ENCODE results near the gene SMPD1. TPM values are rescaled to one million over a fixed set of nuclear protein-coding genes. Genes with fewer than 3 reads are reported as not detected.

The SMPD1 gene
- total and polyA plus RNA-seq, 2 donors, result 9.5 to 33.8 TPM

GRCh38 chr11:6397156-6397555 lies 6.9 kb downstream of the SMPD1 start:
- 40% methylated on average over 1 of the region's 1 CpG for WGBS
- Histone ChIP-seq H3K36me3 (ENCODE audit: insufficient read depth) (no peaks in the 10 kb centered on the region), H3K4me1 (ENCODE audit: insufficient read depth) (no peaks in the 10 kb centered on the region), H3K4me3 (ENCODE audit: low read depth, low read length) (no peak overlapping the region), H3K27ac (ENCODE audit: low read depth) (no peak overlapping the region)
- DNase-seq (ENCODE audit: extremely low spot score), result no peak

GRCh38 chr11:6397636-6398035 lies 7.4 kb downstream of the SMPD1 start:
- 30% methylated on average over 3 of the region's 3 CpGs for WGBS
- H3K4me1 ChIP-seq (ENCODE audit: insufficient read depth), result no peaks in the 10 kb centered on the region
- H3K36me3 ChIP-seq (ENCODE audit: insufficient read depth), result no peaks in the 10 kb centered on the region
- DNase-seq (ENCODE audit: extremely low spot score), result no peak
- no peak overlapping the region for H3K27ac ChIP-seq (ENCODE audit: low read depth)
- H3K4me3 ChIP-seq (ENCODE audit: low read depth, low read length), result no peak overlapping the region

DNA sequence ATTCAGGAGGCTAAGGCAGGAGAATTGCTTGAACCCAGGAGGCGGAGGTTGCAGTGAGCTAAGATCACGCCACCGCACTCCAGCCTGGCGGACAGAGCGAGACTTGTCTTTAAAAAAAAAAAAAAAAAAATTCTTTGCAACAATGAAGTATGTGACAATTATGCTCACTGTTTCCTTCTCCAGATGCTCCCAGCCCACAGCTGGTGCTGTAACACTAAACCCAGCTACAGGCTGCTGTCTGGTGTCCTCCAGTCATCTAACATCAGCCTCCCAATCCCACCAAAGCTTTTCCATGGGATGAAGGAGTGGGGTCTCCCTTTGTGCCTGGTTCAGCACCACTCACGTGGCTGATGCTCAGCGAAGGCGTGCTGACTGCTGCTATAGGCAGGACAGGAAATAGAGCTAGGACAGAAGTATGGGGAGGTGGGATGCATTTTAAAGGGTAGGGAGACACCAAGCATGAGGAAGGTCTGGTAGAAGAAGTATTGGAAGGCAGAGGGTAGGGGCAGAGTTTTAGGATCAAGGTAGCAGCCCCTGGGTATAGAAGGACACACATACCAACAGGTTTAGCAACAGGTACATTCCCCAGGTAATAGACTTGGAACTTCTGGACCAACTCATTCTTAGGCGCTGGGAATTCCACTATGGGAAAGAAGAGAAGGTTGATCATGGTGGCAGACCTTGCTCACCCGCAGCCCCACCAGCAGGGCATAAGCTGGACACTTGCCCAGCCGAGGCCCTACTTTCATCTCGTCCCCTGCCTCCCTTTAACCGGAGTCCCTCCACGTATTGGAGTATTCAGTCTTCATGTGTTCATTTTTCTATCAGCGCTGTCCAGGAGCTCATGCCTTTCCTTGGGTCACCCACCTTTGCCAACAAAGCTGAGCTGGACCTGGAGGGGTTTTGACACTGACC lies 10.4 kb downstream of the SMPD1 start:
- Histone ChIP-seq H3K4me3 (ENCODE audit: low read depth, low read length) (no peak overlapping the region), H3K36me3 (ENCODE audit: insufficient read depth) (no peaks in the 10 kb centered on the region), H3K4me1 (ENCODE audit: insufficient read depth) (no peaks in the 10 kb centered on the region), H3K27ac (ENCODE audit: low read depth) (no peak overlapping the region)
- DNase-seq (ENCODE audit: extremely low spot score), result no peak
- WGBS, result 95% methylated on average over 15 of the region's 15 CpGs

DNA sequence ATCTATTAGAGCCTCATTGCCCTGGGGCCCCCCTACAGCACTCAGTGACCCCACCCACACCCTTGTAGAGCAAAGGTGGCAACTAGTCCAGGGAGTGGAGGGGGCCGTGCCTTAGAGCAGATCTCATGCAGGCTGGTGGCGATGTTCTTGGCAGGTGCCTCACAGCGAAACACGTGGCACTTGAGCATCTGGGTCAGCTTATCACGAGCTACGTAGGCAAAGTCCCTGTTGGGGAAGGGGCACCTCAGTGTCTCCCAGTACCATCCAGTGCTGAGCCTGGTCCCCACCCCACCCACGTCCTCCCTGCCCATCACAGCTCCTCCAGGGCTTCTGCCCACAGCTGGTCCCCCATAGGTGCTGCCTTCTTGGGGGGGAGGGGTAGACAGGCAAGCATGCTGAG lies 11.2 kb downstream of the SMPD1 start:
- WGBS, result 94% methylated on average over 7 of the region's 7 CpGs
- no peak overlapping the region for H3K4me3 ChIP-seq (ENCODE audit: low read depth, low read length)
- no peaks in the 10 kb centered on the region for H3K4me1 ChIP-seq (ENCODE audit: insufficient read depth)
- DNase-seq (ENCODE audit: extremely low spot score), result no peak
- no peaks in the 10 kb centered on the region for H3K36me3 ChIP-seq (ENCODE audit: insufficient read depth)
- H3K27ac ChIP-seq (ENCODE audit: low read depth), result no peak overlapping the region

- Histone ChIP-seq H3K36me3 (ENCODE audit: insufficient read depth) (no peaks in the 10 kb centered on the region), H3K4me1 (ENCODE audit: insufficient read depth) (no peaks in the 10 kb centered on the region), H3K4me3 (ENCODE audit: low read depth, low read length) (no peak overlapping the region), H3K27ac (ENCODE audit: low read depth) (no peak overlapping the region)
- 86% methylated on average over 12 of the region's 12 CpGs for WGBS
- no peak for DNase-seq (ENCODE audit: extremely low spot score)
Observed at GRCh38 chr11:6402061-6402470, 11.8 kb downstream of the SMPD1 start.

- Histone ChIP-seq H3K4me3 (ENCODE audit: low read depth, low read length) (no peak overlapping the region), H3K36me3 (ENCODE audit: insufficient read depth) (no peaks in the 10 kb centered on the region), H3K27ac (ENCODE audit: low read depth) (no peak overlapping the region), H3K4me1 (ENCODE audit: insufficient read depth) (no peaks in the 10 kb centered on the region)
- WGBS, result 85% methylated on average over 7 of the region's 7 CpGs
- no peak for DNase-seq (ENCODE audit: extremely low spot score)
Observed at GRCh38 chr11:6402561-6402981, 12.3 kb downstream of the SMPD1 start.

GRCh38 chr11:6403539-6403938 lies 13.3 kb downstream of the SMPD1 start:
- no peak overlapping the region for H3K4me3 ChIP-seq (ENCODE audit: low read depth, low read length)
- 90% methylated on average over 8 of the region's 8 CpGs for WGBS
- no peaks in the 10 kb centered on the region for H3K36me3 ChIP-seq (ENCODE audit: insufficient read depth)
- no peak overlapping the region for H3K27ac ChIP-seq (ENCODE audit: low read depth)
- H3K4me1 ChIP-seq (ENCODE audit: insufficient read depth), result no peaks in the 10 kb centered on the region
- no peak for DNase-seq (ENCODE audit: extremely low spot score)

DNA sequence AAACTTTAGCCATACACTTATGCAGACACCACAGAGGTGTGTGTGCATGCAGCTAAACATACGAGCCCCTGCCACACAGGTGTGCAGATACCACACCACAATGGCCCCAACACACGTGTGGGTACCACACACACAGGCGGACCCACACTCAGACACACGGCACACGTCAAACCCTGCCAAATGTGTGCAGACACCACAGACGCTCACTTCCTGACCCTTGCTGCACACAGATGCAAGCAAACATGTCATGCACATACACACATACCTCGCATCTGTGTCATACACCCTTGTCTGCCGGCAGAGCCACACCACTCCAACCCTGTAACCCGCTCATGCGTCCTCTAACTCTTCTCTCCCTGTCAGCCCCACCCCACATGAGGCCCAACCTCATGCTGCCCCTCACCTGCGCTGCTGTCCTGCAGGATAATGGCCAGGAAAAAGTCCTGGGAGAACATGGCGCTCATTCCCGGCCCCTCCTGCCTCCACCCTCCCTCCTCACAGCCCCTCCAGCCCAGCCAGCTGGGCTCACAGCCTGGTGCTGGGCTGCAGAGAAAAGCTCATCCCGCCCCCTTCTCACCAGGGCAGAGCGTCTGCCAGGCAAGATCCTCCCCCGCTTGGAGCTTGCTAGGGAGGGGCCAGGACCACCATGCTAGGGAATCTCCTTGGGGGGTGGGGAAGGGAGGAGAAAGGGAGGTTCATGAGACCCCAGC lies 14.2 kb downstream of the SMPD1 start:
- H3K36me3 ChIP-seq (ENCODE audit: insufficient read depth), result no peaks in the 10 kb centered on the region
- DNase-seq (ENCODE audit: extremely low spot score), result no peak

DNA sequence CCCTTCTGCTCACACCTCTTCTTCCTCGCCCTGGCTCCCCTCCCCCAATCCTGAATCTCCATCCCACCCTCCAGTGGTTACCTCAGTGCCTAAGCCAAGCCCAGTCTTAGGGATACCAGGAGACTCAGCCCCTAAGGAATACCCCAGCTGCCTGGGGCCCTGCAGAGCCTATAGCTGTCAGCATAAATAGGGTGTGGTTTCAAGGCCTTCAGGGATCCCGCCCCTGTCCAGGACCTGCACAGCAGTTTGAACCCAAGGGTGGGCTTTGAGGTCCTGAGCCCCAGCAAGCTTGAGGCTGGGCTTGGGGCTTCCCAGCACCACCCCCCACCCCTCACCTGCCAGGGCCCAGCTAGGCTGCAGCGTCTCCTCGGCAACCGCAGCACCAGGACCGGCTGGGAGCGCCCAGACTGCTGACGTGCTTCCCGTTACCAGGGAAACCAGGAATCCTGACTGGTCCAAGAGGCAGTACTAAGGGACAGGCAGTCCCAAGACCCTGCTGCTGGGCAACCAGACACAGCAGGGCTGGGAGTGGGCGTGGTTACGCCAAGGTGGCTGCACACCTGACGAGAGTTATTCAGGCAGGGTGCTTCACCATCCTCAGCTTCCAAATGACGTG lies 14.9 kb downstream of the SMPD1 start:
- H3K36me3 ChIP-seq (ENCODE audit: insufficient read depth), result no peaks in the 10 kb centered on the region
- 59% methylated on average over 13 of the region's 13 CpGs for WGBS
- no peak overlapping the region for H3K4me3 ChIP-seq (ENCODE audit: low read depth, low read length)
- no peak overlapping the region for H3K27ac ChIP-seq (ENCODE audit: low read depth)
- no peaks in the 10 kb centered on the region for H3K4me1 ChIP-seq (ENCODE audit: insufficient read depth)
- no peak for DNase-seq (ENCODE audit: extremely low spot score)

More for the DNA sequence above, 14.2 kb downstream of the SMPD1 start:
- Histone ChIP-seq H3K27ac (ENCODE audit: low read depth) (no peak overlapping the region), H3K4me3 (ENCODE audit: low read depth, low read length) (no peak overlapping the region), H3K4me1 (ENCODE audit: insufficient read depth) (no peaks in the 10 kb centered on the region)
- WGBS, result 62% methylated on average over 16 of the region's 16 CpGs

DNA sequence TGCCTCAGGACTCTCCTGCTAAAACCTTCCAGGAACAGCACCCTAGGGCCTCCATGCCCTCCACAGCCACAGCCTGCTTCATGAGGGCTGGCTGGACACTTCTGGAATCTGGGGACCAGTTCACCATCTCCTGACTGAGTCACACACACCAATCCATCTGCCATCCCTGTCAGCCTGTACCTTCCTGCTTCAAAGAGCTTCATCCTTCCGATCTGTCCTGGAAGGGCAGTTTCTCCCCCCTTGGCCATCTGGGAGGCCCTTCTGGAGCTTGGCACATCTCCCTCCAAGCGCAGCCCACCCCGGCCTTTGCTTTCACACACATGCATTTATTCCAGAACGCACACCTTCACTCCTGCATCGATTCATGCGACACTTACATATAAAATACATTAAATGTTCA lies 15.6 kb downstream of the SMPD1 start:
- DNase-seq (ENCODE audit: extremely low spot score), result no peak
- 92% methylated on average over 6 of the region's 6 CpGs for WGBS
- Histone ChIP-seq H3K4me3 (ENCODE audit: low read depth, low read length) (no peak overlapping the region), H3K36me3 (ENCODE audit: insufficient read depth) (no peaks in the 10 kb centered on the region), H3K4me1 (ENCODE audit: insufficient read depth) (no peaks in the 10 kb centered on the region), H3K27ac (ENCODE audit: low read depth) (no peak overlapping the region)

DNA sequence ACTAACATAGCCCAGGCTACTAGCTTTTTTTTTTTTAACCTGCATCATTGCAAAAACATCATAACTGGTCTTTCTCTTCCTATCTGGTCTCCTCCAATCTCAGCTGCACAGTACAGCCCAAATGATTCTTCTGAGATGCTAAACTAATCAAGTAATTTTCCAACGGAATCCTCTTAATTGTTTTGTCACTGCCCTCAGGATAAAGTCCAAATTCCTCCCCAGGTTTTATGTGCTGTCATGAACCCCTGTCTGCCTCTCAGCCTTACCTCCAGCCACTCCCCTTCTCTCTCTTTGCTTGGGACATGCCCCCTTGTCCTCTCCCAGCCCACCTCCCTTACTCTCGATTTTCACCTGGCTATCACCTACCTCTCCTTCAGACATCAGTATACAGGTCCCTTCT lies 16.1 kb downstream of the SMPD1 start:
- no peak overlapping the region for H3K4me3 ChIP-seq (ENCODE audit: low read depth, low read length)

DNA sequence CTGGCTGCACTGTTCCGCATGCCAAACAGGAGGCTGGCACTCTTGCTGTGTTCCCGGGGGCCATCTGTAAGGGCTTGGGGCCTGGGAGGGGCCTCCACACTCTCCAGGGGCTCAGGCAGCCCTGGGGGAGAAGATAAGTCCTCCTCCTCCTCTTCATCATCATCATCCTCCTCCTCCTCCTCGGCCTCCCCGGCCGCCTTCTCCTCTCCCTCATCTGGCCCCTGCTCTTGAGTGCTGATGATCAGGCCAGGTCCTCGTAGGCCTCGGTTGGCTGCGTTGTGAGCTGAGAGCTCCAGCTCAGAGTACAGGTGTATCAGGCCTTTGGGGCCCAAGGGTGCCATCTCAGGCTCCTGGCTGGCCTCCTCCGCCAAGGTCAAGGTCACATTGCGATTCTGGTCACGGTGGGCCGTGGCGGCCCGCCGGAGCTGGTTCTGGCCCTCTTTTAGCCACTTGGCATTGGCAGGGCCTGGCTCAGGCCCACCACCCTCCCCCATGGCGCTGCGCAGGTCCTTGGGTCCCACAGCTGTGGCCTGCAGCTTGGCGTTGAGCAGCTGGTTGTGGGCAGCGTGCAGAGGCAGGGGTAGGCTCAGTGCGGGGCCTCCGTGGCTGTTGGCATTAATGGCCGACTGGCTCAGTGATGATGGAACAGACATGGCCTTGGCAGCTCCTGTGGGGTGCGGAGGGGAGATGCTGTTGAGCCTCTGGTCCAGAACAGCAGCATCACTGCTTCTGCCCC lies 20.6 kb downstream of the SMPD1 start:
- WGBS, result 93% methylated on average over 23 of the region's 23 CpGs
- Histone ChIP-seq H3K4me3 (ENCODE audit: low read depth, low read length) (no peak overlapping the region), H3K27ac (ENCODE audit: low read depth) (no peak overlapping the region), H3K36me3 (ENCODE audit: insufficient read depth) (no peaks in the 10 kb centered on the region), H3K4me1 (ENCODE audit: insufficient read depth) (no peaks in the 10 kb centered on the region)
- DNase-seq (ENCODE audit: extremely low spot score), result no peak

More for the DNA sequence above, 16.1 kb downstream of the SMPD1 start:
- no peak for DNase-seq (ENCODE audit: extremely low spot score)
- WGBS, result 47% methylated on average over 2 of the region's 2 CpGs
- no peaks in the 10 kb centered on the region for H3K4me1 ChIP-seq (ENCODE audit: insufficient read depth)
- no peaks in the 10 kb centered on the region for H3K36me3 ChIP-seq (ENCODE audit: insufficient read depth)
- no peak overlapping the region for H3K27ac ChIP-seq (ENCODE audit: low read depth)

GRCh38 chr11:6411594-6412031 lies 21.3 kb downstream of the SMPD1 start:
- no peaks in the 10 kb centered on the region for H3K4me1 ChIP-seq (ENCODE audit: insufficient read depth)
- 85% methylated on average over 10 of the region's 10 CpGs for WGBS
- H3K36me3 ChIP-seq (ENCODE audit: insufficient read depth), result no peaks in the 10 kb centered on the region
- no peak overlapping the region for H3K27ac ChIP-seq (ENCODE audit: low read depth)
- no peak overlapping the region for H3K4me3 ChIP-seq (ENCODE audit: low read depth, low read length)
- no peak for DNase-seq (ENCODE audit: extremely low spot score)
